ENCODE data around the gene ARMC9.
"Not testable (repeated sequence)": the region's sequence is repeated elsewhere in the genome, so short reads cannot be mapped to it uniquely, and the experiment has no call there.

The ARMC9 gene

GRCh38 chr2:231290321-231291015 is 92.0 kb downstream of the ARMC9 start:
- no peak for DNase-seq

GRCh38 chr2:231292472-231293134 is 94.2 kb downstream of the ARMC9 start:
- no peak for DNase-seq

GRCh38 chr2:231293163-231293562 is 94.7 kb downstream of the ARMC9 start:
- DNase-seq, result no peak

- DNase-seq, result no peak
Measured at GRCh38 chr2:231294116-231294515, 95.7 kb downstream of the ARMC9 start.

- DNase-seq, result no peak
Measured at GRCh38 chr2:231294571-231295362, 96.3 kb downstream of the ARMC9 start.

- no peak for DNase-seq
Measured at GRCh38 chr2:231295363-231295655, 96.9 kb downstream of the ARMC9 start.

- DNase-seq, result no peak
Measured at GRCh38 chr2:231296401-231296974, 98.1 kb downstream of the ARMC9 start.

GRCh38 chr2:231297108-231297908 is 98.9 kb downstream of the ARMC9 start:
- DNase-seq, result peak; percentile 24 to 48

- no peak for DNase-seq
Measured at GRCh38 chr2:231298091-231298490, 99.7 kb downstream of the ARMC9 start.

- peak in 1 of 2 donors; percentile 28 for DNase-seq
Measured at GRCh38 chr2:231299267-231299666, 100.8 kb downstream of the ARMC9 start.

GRCh38 chr2:231300020-231300721 is 101.7 kb downstream of the ARMC9 start:
- no peak for DNase-seq

- no peak for DNase-seq
Measured at GRCh38 chr2:231300722-231301076, 102.3 kb downstream of the ARMC9 start.

GRCh38 chr2:231304259-231304658 is 105.8 kb downstream of the ARMC9 start:
- DNase-seq, result not testable (repeated sequence)

- no peak for DNase-seq
Measured at GRCh38 chr2:231305221-231305620, 106.8 kb downstream of the ARMC9 start.

- no peak for DNase-seq
Measured at GRCh38 chr2:231306791-231307393, 108.5 kb downstream of the ARMC9 start.

GRCh38 chr2:231308219-231308618 is 109.8 kb downstream of the ARMC9 start:
- DNase-seq, result no peak

GRCh38 chr2:231308631-231309428 is 110.4 kb downstream of the ARMC9 start:
- no peak for DNase-seq

GRCh38 chr2:231312066-231312465 is 113.6 kb downstream of the ARMC9 start:
- DNase-seq, result no peak

- peak in 1 of 2 donors; percentile 23 for DNase-seq
Measured at GRCh38 chr2:231315896-231316295, 117.5 kb downstream of the ARMC9 start.

- no peak for DNase-seq
Measured at GRCh38 chr2:231317579-231317978, 119.1 kb downstream of the ARMC9 start.

GRCh38 chr2:231318436-231318835 is 120.0 kb downstream of the ARMC9 start:
- DNase-seq, result no peak

Data from CD4-positive, alpha-beta T cell treated with Interleukin-4 for 1 hour (primary cell).